GM19397 (cell line): Measurements from ENCODE around the gene PRM2.

Experiments used
- ATAC-seq: cut with Tn5 transposase; IDR thresholded peaks from one replicate; pipeline ENCODE4 v1.9.1; 2021; ENCODE audit warnings: mild to moderate bottlenecking, moderate library complexity; ENCODE audit not compliant: unreplicated experiment

The PRM2 gene

GRCh38 chr16:11250786-11251524, 25.3 kb downstream of the PRM2 start:
- ATAC-seq = no peak

- ATAC-seq = no peak
Observed at GRCh38 chr16:11250091-11250785, 26.0 kb downstream of the PRM2 start.

GRCh38 chr16:11249233-11250061, 26.8 kb downstream of the PRM2 start:
- ATAC-seq = no peak

GRCh38 chr16:11248133-11248532, 28.1 kb downstream of the PRM2 start:
- no peak for ATAC-seq

GRCh38 chr16:11245988-11246387, 30.3 kb downstream of the PRM2 start:
- ATAC-seq = no peak

- ATAC-seq = no peak
Observed at GRCh38 chr16:11245222-11245737, 31.0 kb downstream of the PRM2 start.

- no peak for ATAC-seq
Observed at GRCh38 chr16:11242658-11243057, 33.6 kb downstream of the PRM2 start.

GRCh38 chr16:11241480-11242204, 34.6 kb downstream of the PRM2 start:
- ATAC-seq = no peak

- no peak for ATAC-seq
Observed at GRCh38 chr16:11240636-11241473, 35.4 kb downstream of the PRM2 start.

GRCh38 chr16:11239644-11240632, 36.3 kb downstream of the PRM2 start:
- ATAC-seq = no peak

GRCh38 chr16:11238272-11239202, 37.7 kb downstream of the PRM2 start:
- ATAC-seq = no peak

- ATAC-seq = no peak
Observed at GRCh38 chr16:11236461-11237254, 39.6 kb downstream of the PRM2 start.

GRCh38 chr16:11235703-11235991, 40.6 kb downstream of the PRM2 start:
- no peak for ATAC-seq

GRCh38 chr16:11234884-11235702, 41.2 kb downstream of the PRM2 start:
- ATAC-seq = no peak

GRCh38 chr16:11233727-11234376, 42.4 kb downstream of the PRM2 start:
- ATAC-seq = no peak
